ENCODE results near the gene CLTB. TPM values are rescaled to one million over a fixed set of nuclear protein-coding genes. Genes with fewer than 3 reads are reported as not detected.

The CLTB gene
- polyA plus RNA-seq, 3 donors: 63.2 to 87.6 (median 75.2) TPM

DNA sequence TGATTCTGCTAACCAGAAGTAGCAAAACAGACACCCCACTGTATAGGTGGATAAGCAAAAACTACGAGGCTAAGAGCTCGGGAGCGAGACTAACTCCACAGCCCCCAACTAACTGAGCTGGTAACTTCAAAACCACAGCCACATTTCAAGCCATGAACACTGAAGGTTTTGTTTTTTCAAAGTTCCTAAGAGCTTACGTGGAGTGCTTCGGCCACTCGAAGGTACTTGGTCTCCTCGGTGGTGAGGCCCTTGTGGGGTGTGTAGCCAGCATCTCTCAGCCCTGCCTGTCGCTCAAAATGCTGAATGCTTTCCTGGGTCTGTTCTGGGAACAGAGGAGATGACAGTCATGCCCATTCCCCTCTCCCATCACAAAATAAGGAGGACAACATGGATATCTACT, 65.9 kb downstream of the CLTB start:
- intact Hi-C loops (cut with micrococcal nuclease): no loop called here
- H3K9ac ChIP-seq (ENCODE audit: insufficient read depth, low read length, poor library complexity, severe bottlenecking): no peak overlapping the region
- Mint-ChIP-seq H3K27ac (peak overlapping the region in 2 of 7 donors; percentile 17 to 44), H3K9me3 (no peaks in the 10 kb centered on the region), H3K4me3 (no peak overlapping the region), H3K36me3 (peaks cover 86 to 93% of the 10 kb centered on the region in 2 donors), H3K4me1 (no peaks in the 10 kb centered on the region), H3K27me3 (ENCODE audit: low read depth in 3 of 3) (no peaks in the 10 kb centered on the region)
- no peaks in the 10 kb centered on the region for H3K4me1 ChIP-seq (ENCODE audit: control insufficient read depth in 1 of 2, insufficient read depth in 2 of 2, low read length in 2 of 2)
- DNase-seq: no peak
- H2AFZ ChIP-seq (ENCODE audit: insufficient read depth, low read depth, low read length, poor library complexity, severe bottlenecking): no peak overlapping the region
- peaks cover 4% of the 10 kb centered on the region for H3K79me2 ChIP-seq (ENCODE audit: insufficient read depth, low read length)
- WGBS (ENCODE audit: insufficient coverage): 100% methylated on average over 4 of the region's 8 CpGs
- H3K4me2 ChIP-seq (replicated peaks; ENCODE audit: extremely low read depth, low read length, poor library complexity, severe bottlenecking): no peak overlapping the region
- no peaks in the 10 kb centered on the region for H3K27me3 ChIP-seq (ENCODE audit: control insufficient read depth in 2 of 2, insufficient read depth in 2 of 2, low read length in 2 of 2)
- peaks cover 86 to 100% of the 10 kb centered on the region in 2 donors for H3K36me3 ChIP-seq (replicated peaks in 1 of 2; ENCODE audit: control insufficient read depth in 1 of 2, insufficient read depth in 2 of 2, low read length in 2 of 2)
- H4K20me1 ChIP-seq (ENCODE audit: insufficient read depth, low read length): peaks cover 5% of the 10 kb centered on the region
- H3K4me3 ChIP-seq (replicated peaks in 1 of 3; ENCODE audit: low read depth in 2 of 3, low read length in 3 of 3): no peak overlapping the region
- H3K9me3 ChIP-seq (replicated peaks in 1 of 2; ENCODE audit: control insufficient read depth in 1 of 2, insufficient read depth in 1 of 2, low read length in 2 of 2): no peaks in the 10 kb centered on the region
- H3K27ac ChIP-seq (ENCODE audit: low read depth in 1 of 2, low read length in 2 of 2): no peak overlapping the region
- TF ChIP-seq, protein P1, sequence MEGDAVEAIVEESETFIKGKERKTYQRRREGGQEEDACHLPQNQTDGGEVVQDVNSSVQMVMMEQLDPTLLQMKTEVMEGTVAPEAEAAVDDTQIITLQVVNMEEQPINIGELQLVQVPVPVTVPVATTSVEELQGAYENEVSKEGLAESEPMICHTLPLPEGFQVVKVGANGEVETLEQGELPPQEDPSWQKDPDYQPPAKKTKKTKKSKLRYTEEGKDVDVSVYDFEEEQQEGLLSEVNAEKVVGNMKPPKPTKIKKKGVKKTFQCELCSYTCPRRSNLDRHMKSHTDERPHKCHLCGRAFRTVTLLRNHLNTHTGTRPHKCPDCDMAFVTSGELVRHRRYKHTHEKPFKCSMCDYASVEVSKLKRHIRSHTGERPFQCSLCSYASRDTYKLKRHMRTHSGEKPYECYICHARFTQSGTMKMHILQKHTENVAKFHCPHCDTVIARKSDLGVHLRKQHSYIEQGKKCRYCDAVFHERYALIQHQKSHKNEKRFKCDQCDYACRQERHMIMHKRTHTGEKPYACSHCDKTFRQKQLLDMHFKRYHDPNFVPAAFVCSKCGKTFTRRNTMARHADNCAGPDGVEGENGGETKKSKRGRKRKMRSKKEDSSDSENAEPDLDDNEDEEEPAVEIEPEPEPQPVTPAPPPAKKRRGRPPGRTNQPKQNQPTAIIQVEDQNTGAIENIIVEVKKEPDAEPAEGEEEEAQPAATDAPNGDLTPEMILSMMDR (IDR thresholded peaks at IDR 0.05): no peak

DNA sequence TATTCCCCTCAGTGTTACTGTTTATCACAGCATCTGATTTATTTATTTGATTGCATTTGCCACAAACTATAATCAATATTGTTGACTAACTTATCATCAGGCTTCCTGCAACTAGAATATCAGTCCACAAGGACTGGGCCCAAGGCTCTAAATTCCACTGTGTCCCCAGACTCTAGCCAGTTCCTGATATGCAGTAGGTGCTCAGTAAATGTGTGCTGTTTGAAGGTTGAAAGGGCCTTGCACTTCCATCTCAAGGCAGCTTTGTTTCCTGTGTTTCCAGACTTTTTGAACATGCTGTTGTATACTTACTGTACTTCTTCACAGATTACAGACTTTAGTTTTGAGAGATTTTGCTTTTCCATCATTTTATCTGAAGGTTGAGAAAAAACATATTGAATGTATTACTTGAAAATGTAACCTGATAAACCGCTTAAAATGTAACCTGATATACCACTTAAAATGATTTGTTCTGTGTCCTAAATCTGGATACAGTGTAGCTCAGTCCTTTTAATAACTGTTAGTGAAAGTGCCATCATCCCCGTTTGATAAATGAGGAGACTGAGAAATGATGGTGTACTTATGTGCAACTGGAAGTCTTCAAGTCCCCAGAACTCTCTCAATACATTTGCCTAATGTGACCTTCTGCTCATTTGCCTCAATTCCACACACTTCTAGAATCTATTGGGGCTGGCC, 73.4 kb downstream of the CLTB start:
- Histone ChIP-seq H3K9me3 (replicated peaks in 1 of 2; ENCODE audit: control insufficient read depth in 1 of 2, insufficient read depth in 1 of 2, low read length in 2 of 2) (no peaks in the 10 kb centered on the region), H2AFZ (ENCODE audit: insufficient read depth, low read depth, low read length, poor library complexity, severe bottlenecking) (no peak overlapping the region), H3K4me1 (ENCODE audit: control insufficient read depth in 1 of 2, insufficient read depth in 2 of 2, low read length in 2 of 2) (no peaks in the 10 kb centered on the region), H3K79me2 (ENCODE audit: insufficient read depth, low read length) (no peaks in the 10 kb centered on the region), H3K27ac (ENCODE audit: low read depth in 1 of 2, low read length in 2 of 2) (no peak overlapping the region), H3K4me2 (replicated peaks; ENCODE audit: extremely low read depth, low read length, poor library complexity, severe bottlenecking) (no peak overlapping the region), H3K27me3 (ENCODE audit: control insufficient read depth in 2 of 2, insufficient read depth in 2 of 2, low read length in 2 of 2) (no peaks in the 10 kb centered on the region), H3K36me3 (replicated peaks in 1 of 2; ENCODE audit: control insufficient read depth in 1 of 2, insufficient read depth in 2 of 2, low read length in 2 of 2) (peaks cover 54 to 96% of the 10 kb centered on the region in 2 donors), H4K20me1 (ENCODE audit: insufficient read depth, low read length) (no peaks in the 10 kb centered on the region), H3K4me3 (replicated peaks in 1 of 3; ENCODE audit: low read depth in 2 of 3, low read length in 3 of 3) (no peak overlapping the region), H3K9ac (ENCODE audit: insufficient read depth, low read length, poor library complexity, severe bottlenecking) (no peak overlapping the region)
- no CpG with 5 or more reads among the region's 2 CpGs for WGBS (ENCODE audit: insufficient coverage)
- Mint-ChIP-seq H3K36me3 (peaks cover 67 to 70% of the 10 kb centered on the region in 2 donors), H3K4me1 (no peaks in the 10 kb centered on the region), H3K9me3 (no peaks in the 10 kb centered on the region), H3K27ac (peak overlapping the region in 1 of 7 donors; percentile 41), H3K4me3 (no peak overlapping the region), H3K27me3 (ENCODE audit: low read depth in 3 of 3) (no peaks in the 10 kb centered on the region)
- TF ChIP-seq, protein P1 (IDR thresholded peaks at IDR 0.05): no peak
- intact Hi-C loops (cut with micrococcal nuclease): no loop called here
- DNase-seq: no peak

Small RNA genes lying within 50 kb of the gene (small RNA-seq; reads per million reads assigned to genes)
- gene AC010297.1 (ENCODE audit: insufficient read length, low read depth) (not detected), gene MIR1271 (ENCODE audit: insufficient read length, low read depth) (not detected)

Other genes with a start within 250 kb of the CLTB start
- gene SIMC1, start 178.1 kb downstream of the CLTB start, polyA plus RNA-seq: 1 to 10 TPM; 2.3 to 8.4 (median 3.7) TPM
- gene KIAA1191, start 54.8 kb downstream of the CLTB start, polyA plus RNA-seq: 10 to 100 TPM; 32.3 to 36.4 (median 32.5) TPM
- under 1 TPM in 2 of 3 donors, not detected in 1; 0.04 to 0.93 TPM for gene ARL10, start 51.1 kb downstream of the CLTB start, polyA plus RNA-seq
- gene NOP16, start 27.9 kb downstream of the CLTB start, polyA plus RNA-seq: 10 to 100 TPM; 17.2 to 23.4 (median 17.6) TPM
- 100 to 1,000 TPM; 101 to 298 (median 260) TPM for gene HIGD2A, start 27.8 kb downstream of the CLTB start, polyA plus RNA-seq
- gene FAF2, start 31.8 kb upstream of the CLTB start, polyA plus RNA-seq: 10 to 100 TPM; 11.5 to 14.8 (median 12.2) TPM
- gene RNF44, start 120.9 kb upstream of the CLTB start, polyA plus RNA-seq: 100 to 1,000 TPM in 1 of 3 donors, 1 to 10 TPM in 2; 1.9 to 133 (median 3.1) TPM
- under 1 TPM in 1 of 3 donors, not detected in 2; 0.12 TPM for gene CDHR2, start 132.8 kb upstream of the CLTB start, polyA plus RNA-seq
- under 1 TPM; 0.05 to 0.30 (median 0.13) TPM for gene GPRIN1, start 193.6 kb upstream of the CLTB start, polyA plus RNA-seq
- not detected for gene SNCB, start 214.0 kb upstream of the CLTB start, polyA plus RNA-seq
- not detected for gene EIF4E1B, start 214.1 kb upstream of the CLTB start, polyA plus RNA-seq
- gene TSPAN17, start 230.9 kb upstream of the CLTB start, polyA plus RNA-seq: 10 to 100 TPM; 22.2 to 27.7 (median 24.1) TPM